ENCODE measurements around the gene PTPRR. TPM values are rescaled to one million over a fixed set of nuclear protein-coding genes. Genes with fewer than 3 reads are reported as not detected.

The PTPRR gene
- total and polyA plus RNA-seq, 2 of the 13 experiments (the other 11 are each of a cell fraction or from before 2014, with no cell fraction given) = not detected

DNA sequence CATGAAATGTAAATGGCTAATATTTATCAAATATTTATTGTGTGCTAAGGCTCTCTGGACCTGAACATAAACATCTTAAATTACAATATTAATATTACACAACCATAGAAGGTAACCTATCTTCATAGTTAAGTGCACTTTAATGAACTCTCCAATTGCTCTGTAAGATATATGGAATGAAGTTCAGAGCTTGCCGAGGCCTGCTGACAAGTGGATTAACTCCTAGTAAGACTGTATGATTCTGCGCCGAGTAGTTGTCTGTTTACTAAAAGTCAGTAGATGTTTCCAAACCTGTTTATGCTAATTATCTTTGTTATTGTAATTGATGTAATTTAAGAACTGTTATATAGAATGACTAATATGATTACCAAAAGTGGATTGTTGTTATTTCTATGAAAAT lies 77.2 kb downstream of the PTPRR start (continued):
- TF ChIP-seq NFATC3 (CRISPR knock-in tag; IDR thresholded peaks at IDR 0.05) = no peak

DNA sequence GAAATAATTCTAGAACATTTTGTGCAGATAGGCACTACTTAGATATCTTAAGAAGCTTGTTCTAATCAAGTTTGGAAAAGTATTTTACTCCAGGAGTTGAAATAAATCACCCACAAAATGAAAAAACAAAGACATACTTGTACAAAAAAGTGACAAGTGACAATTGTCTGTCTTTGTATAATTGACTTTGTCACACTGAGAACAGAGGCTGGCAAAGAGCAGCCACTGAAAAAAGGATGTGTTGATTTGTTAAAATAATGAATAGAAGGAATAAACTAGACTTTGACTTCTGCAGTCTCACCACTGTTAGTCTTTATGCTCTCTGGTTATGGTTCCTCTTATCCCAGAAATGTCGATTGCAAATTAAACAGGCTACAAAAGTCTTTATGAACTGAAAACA lies 77.6 kb downstream of the PTPRR start:
- Histone ChIP-seq H4K20me1 (ENCODE audit: insufficient read depth, low read length) (no peaks in the 10 kb centered on the region), H3K4me3 (replicated peaks in 1 of 3; ENCODE audit: insufficient read depth in 1 of 3, low read depth in 2 of 3, low read length in 3 of 3) (no peak overlapping the region), H3K27ac (ENCODE audit: extremely low read length, insufficient read depth, low read length) (no peak overlapping the region), H3K9ac (ENCODE audit: insufficient read depth, low read depth, low read length) (no peak overlapping the region), H3K4me2 (ENCODE audit: low read depth, low read length) (no peak overlapping the region), H3K9me3 (ENCODE audit: low read length) (no peaks in the 10 kb centered on the region), H3K36me3 (replicated peaks in 1 of 2; ENCODE audit: control insufficient read depth in 1 of 2, insufficient read depth in 2 of 2, low read length in 2 of 2) (no peaks in the 10 kb centered on the region), H3K4me1 (ENCODE audit: insufficient read depth, low read length) (no peaks in the 10 kb centered on the region), H2AFZ (ENCODE audit: low read length) (no peak overlapping the region), H3K79me2 (ENCODE audit: insufficient read depth, low read length) (no peaks in the 10 kb centered on the region), H3K27me3 (ENCODE audit: control insufficient read depth in 1 of 2, insufficient read depth in 2 of 2, low read length in 2 of 2) (no peaks in the 10 kb centered on the region)
- DNase-seq (ENCODE audit: low spot score) (no peak), ATAC-seq (no peak), FAIRE-seq (no peak)
- whole genome bisulfite sequencing (ENCODE audit: low lambda C conversion rate) = 3% methylated on average over 1 of the region's 1 CpG
- CTCF ChIA-PET (ENCODE audit: low intra/inter-chr PET ratio, low total read pairs) = no interaction called here
- intact Hi-C loops (cut with micrococcal nuclease; ENCODE audit: unreplicated experiment) = no loop called here
- in situ Hi-C loops (cut with HindIII; ENCODE audit: extremely low pct_ligation_motif_present, low pct_unique_long_range_greater_than_20kb) = no loop called here
- TF ChIP-seq TOE1 (CRISPR knock-in tag; IDR thresholded peaks at IDR 0.05) (no peak), CREB1 (IDR thresholded peaks at IDR 0.05) (no peak), CREB1 (CRISPR knock-in tag; IDR thresholded peaks at IDR 0.05) (no peak), ZNF333 (CRISPR knock-in tag; IDR thresholded peaks at IDR 0.05; ENCODE audit: borderline replicate concordance) (no peak), GTF2F1 (IDR thresholded peaks at IDR 0.05; ENCODE audit: low read length) (no peak), STAT5B (CRISPR knock-in tag; IDR thresholded peaks at IDR 0.05) (no peak), ZNF484 (CRISPR knock-in tag; IDR thresholded peaks at IDR 0.05; ENCODE audit: borderline replicate concordance, low read depth) (no peak)
- POLR2A ChIA-PET = no interaction called here
- no TSS peak for BruUV-seq (replicated peaks)

DNA sequence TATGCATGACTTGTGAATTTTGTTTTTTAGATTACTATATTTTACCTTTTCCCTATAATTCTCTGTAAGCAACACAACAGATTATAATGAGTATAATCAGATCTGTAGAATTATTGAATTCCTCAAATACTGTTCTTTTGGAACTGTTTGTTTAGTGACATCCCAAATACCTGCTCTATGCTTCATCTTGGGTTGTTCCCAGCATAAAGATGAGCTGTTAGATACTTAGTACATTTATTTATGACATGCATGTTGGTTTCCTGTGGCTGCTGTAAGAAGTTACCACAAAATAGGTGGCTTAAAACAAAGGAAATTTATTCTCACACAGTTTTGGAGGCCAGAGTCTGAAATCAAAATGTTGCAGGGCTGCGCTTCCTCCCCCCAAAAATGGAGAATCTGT lies 78.4 kb downstream of the PTPRR start:
- H2AFZ ChIP-seq (ENCODE audit: low read length) = no peak overlapping the region
- no peak overlapping the region for H3K4me2 ChIP-seq (ENCODE audit: low read depth, low read length)
- POLR2A ChIA-PET = no interaction called here
- no peak overlapping the region for H3K4me3 ChIP-seq (replicated peaks in 1 of 3; ENCODE audit: insufficient read depth in 1 of 3, low read depth in 2 of 3, low read length in 3 of 3)
- FAIRE-seq (no peak), ATAC-seq (no peak), DNase-seq (ENCODE audit: low spot score) (no peak)
- BruUV-seq (replicated peaks) = no TSS peak
- intact Hi-C loops (cut with micrococcal nuclease; ENCODE audit: unreplicated experiment) (no loop called here), in situ Hi-C loops (cut with HindIII; ENCODE audit: extremely low pct_ligation_motif_present, low pct_unique_long_range_greater_than_20kb) (no loop called here)
- no peaks in the 10 kb centered on the region for H3K79me2 ChIP-seq (ENCODE audit: insufficient read depth, low read length)
- no peaks in the 10 kb centered on the region for H3K4me1 ChIP-seq (ENCODE audit: insufficient read depth, low read length)
- WGBS (ENCODE audit: low lambda C conversion rate) = 10% methylated on average over 1 of the region's 1 CpG
- CTCF ChIA-PET (ENCODE audit: low intra/inter-chr PET ratio, low total read pairs) = no interaction called here
- no peaks in the 10 kb centered on the region for H4K20me1 ChIP-seq (ENCODE audit: insufficient read depth, low read length)
- H3K9ac ChIP-seq (ENCODE audit: insufficient read depth, low read depth, low read length) = no peak overlapping the region
- no peak for TF ChIP-seq SSRP1 (CRISPR knock-in tag; IDR thresholded peaks at IDR 0.05)
- TF ChIP-seq, protein P1, sequence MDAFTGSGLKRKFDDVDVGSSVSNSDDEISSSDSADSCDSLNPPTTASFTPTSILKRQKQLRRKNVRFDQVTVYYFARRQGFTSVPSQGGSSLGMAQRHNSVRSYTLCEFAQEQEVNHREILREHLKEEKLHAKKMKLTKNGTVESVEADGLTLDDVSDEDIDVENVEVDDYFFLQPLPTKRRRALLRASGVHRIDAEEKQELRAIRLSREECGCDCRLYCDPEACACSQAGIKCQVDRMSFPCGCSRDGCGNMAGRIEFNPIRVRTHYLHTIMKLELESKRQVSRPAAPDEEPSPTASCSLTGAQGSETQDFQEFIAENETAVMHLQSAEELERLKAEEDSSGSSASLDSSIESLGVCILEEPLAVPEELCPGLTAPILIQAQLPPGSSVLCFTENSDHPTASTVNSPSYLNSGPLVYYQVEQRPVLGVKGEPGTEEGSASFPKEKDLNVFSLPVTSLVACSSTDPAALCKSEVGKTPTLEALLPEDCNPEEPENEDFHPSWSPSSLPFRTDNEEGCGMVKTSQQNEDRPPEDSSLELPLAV (CRISPR knock-in tag; conservative IDR thresholded peaks at IDR 0.05; ENCODE audit: low read depth) = no peak
- TF ChIP-seq NFYB (CRISPR knock-in tag; IDR thresholded peaks at IDR 0.05) = no peak
- TF ChIP-seq ZNF773 (CRISPR knock-in tag; IDR thresholded peaks at IDR 0.05; ENCODE audit: borderline replicate concordance) = no peak
- TF ChIP-seq, protein P2, sequence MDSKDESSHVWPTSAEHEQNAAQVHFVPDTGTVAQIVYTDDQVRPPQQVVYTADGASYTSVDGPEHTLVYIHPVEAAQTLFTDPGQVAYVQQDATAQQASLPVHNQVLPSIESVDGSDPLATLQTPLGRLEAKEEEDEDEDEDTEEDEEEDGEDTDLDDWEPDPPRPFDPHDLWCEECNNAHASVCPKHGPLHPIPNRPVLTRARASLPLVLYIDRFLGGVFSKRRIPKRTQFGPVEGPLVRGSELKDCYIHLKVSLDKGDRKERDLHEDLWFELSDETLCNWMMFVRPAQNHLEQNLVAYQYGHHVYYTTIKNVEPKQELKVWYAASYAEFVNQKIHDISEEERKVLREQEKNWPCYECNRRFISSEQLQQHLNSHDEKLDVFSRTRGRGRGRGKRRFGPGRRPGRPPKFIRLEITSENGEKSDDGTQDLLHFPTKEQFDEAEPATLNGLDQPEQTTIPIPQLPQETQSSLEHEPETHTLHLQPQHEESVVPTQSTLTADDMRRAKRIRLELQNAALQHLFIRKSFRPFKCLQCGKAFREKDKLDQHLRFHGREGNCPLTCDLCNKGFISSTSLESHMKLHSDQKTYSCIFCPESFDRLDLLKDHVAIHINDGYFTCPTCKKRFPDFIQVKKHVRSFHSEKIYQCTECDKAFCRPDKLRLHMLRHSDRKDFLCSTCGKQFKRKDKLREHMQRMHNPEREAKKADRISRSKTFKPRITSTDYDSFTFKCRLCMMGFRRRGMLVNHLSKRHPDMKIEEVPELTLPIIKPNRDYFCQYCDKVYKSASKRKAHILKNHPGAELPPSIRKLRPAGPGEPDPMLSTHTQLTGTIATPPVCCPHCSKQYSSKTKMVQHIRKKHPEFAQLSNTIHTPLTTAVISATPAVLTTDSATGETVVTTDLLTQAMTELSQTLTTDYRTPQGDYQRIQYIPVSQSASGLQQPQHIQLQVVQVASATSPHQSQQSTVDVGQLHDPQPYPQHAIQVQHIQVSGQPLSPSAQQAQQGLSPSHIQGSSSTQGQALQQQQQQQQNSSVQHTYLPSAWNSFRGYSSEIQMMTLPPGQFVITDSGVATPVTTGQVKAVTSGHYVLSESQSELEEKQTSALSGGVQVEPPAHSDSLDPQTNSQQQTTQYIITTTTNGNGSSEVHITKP (CRISPR knock-in tag; IDR thresholded peaks at IDR 0.05; ENCODE audit: low read depth) = no peak
- no peak for TF ChIP-seq RARG (CRISPR knock-in tag; IDR thresholded peaks at IDR 0.05; ENCODE audit: low read depth)
- TF ChIP-seq ISL2 (CRISPR knock-in tag; IDR thresholded peaks at IDR 0.05) = no peak
- H3K36me3 ChIP-seq (replicated peaks in 1 of 2; ENCODE audit: control insufficient read depth in 1 of 2, insufficient read depth in 2 of 2, low read length in 2 of 2) = no peaks in the 10 kb centered on the region
- H3K27ac ChIP-seq (ENCODE audit: extremely low read length, insufficient read depth, low read length) = no peak overlapping the region
- no peaks in the 10 kb centered on the region for H3K27me3 ChIP-seq (ENCODE audit: control insufficient read depth in 1 of 2, insufficient read depth in 2 of 2, low read length in 2 of 2)
- no peaks in the 10 kb centered on the region for H3K9me3 ChIP-seq (ENCODE audit: low read length)

All from HepG2 (cell line).